ENCODE measurements around the gene NREP.
"Not testable (repeated sequence)": the region's sequence is repeated elsewhere in the genome, so short reads cannot be mapped to it uniquely, and the experiment has no call there.

NREP gene

DNA sequence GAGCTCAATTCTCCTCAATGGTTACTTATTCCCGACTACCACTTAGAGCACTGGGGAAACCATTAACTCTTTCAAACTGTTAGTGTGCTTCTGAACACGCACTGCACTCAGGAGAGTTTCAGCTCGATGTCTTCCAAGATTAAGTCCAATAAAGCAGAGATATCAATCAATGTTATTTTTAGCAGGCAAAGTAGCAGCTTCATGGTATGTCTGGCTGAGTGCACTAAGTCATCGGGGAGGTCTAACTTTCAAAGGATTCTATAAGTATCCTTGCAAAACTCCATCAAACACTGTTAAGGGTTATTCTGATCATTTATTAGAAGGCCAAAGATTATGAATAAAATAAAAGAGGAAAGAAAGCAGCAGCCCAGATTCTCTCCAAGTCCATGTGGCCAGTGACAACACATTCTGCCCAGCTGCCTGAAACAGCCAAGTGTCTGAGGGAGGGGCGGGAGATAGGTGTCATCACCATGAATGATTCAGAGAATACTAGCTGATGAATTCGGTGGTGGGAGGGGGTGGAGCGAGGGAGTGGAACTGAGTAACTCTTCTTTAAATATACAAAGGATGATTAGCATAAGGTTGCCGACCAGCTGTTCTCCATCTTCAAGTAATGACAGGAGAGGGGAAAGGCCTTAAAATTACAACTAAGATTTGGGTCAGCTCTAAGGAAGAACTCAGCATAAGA, 21.3 kb downstream of the NREP start:
- DNase-seq = no peak

DNA sequence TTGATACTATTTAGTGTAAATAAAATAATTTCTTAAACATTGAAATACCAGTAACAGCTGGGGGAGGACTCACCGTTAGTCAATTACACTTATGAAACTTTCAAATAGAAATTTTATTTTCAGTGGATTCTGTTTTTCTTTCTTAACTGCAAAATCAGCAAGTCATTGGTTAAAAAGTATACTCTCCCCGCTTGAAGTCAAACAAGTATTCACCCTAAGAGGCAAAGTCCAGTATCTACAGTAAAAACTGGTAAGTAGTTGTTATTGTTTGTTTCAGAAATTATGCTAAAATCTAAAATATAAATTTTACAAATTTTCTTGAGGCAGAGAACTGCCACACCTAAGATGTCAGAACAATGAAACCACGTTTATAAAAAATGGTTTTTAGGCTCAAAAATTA, 22.4 kb downstream of the NREP start:
- DNase-seq = no peak

DNA sequence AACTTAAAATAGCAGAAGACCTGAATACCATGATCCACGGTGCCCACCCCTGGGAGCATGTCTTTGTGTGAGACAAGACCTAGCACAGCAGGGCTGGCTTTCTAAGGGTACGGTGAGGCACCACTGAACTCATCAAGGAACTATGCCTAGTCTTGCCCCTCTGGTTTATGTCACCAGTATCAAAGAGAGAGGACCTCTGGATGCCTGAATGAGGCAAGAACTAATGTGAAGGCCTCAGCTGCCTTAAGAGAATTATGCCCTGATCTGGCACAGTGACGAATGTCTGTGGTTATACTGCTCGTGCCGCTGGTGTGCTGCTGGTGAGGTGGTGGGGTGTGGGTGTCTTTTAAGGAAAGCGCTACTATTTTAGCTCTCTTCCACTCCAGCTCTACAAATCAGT, 23.0 kb downstream of the NREP start:
- no peak for DNase-seq

DNA sequence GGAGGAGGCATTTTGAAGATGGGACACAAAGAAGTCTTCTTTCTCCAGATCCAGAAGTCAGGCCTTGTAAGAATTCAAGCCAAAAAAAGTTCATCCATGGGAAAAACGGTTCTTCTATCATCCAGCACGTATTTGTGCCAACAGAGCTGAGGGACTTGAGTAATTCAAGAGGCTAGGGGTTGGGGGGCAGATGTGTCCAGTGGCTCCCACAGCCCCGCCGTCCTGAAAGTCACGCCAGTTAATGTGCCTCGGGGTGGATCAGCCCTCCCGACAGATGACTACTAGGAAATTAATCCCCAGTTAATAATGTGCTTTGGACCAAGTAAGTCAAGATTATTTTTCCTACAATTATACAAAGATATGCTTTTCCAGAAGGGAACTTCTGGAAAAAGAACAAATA, 23.4 kb downstream of the NREP start:
- DNase-seq = no peak

DNA sequence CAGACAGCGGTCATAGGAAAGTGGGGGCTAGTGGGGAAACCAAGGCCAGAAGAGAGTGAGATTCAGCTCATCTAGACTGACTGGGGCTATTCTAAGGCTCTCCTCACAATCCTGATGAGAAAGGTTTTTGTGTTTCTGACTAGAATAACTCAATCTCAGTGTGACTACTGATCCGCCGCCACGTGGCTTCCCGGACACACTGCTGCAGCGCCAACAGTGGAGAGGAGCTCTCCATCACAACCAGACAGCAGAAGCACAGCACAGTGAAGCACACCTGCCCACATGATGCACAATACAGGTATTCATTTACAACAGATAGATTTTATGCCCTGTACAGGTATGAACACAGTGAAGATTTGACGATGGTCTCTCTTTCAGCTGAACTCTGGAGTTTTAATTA, 25.4 kb downstream of the NREP start:
- DNase-seq = no peak

DNA sequence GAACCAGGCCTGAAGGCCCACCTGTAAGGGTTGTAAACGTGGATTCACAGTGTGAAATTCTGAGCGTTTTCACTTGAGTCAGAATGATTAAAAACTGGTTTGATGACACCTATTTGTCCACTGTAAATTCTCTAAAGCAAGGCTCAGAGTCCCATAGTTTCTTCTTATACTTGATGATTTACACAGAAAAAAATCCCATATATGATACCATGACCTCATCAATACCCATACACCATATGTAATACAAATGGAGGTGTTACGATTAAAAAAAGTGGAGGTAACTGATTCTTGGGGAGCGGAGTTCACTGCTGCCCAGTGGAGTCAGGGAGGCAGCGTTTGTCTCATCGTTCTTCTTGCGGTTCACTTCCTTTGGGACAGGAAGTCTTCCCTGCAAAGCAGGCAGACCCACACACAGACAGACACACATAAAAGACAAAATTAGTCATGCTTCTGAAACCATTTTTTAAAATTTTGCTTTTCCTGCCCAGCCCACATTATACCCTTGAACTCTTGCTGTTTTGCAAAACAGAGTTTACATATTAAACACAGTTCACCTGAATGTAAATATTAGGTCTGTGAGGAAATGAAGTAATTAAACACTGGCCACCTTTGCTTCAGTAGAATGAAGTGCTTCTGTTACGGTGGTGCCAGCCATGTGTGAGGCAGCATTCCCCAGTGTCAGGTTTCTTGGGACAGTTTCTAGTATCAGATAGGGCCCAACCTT, 26.2 kb downstream of the NREP start:
- DNase-seq = no peak

DNA sequence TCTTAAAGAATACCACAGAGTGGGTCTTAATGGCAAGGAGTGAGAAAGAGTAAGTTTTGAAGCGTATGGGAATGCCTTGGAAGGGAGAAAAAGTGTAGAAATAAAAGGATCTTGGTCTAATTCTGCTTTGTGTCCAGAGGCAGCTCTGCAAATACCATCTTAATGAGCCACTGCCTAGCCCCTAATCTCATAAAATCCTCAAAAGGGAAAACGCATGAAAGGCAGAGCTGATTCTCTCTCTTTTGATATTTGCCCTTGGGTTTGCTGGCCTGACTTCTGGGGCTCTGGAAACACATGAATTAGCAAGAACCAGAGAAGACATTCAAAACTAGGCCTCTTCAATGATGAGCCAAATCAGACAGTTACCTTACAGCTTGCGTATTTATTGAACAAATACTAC, 28.1 kb downstream of the NREP start:
- no peak for DNase-seq

DNA sequence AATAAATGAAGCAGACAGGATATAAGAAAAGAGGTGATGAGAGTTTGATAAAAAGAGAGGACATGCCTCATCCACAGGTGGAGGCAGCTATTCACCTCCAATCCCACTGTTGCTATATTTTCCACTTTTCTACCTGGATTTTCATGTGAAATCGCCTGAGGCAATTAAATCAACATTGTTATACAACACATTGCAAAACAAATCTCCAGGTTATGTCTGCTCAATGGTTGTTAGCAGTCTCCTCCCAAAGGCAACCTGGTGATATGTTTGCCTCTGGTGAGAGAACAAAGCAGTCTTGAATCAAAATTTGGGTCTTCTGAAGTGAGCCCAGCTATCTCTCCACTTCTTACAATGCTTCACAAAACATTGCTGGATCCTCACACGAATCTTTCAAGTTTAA, 30.0 kb downstream of the NREP start:
- DNase-seq = no peak

DNA sequence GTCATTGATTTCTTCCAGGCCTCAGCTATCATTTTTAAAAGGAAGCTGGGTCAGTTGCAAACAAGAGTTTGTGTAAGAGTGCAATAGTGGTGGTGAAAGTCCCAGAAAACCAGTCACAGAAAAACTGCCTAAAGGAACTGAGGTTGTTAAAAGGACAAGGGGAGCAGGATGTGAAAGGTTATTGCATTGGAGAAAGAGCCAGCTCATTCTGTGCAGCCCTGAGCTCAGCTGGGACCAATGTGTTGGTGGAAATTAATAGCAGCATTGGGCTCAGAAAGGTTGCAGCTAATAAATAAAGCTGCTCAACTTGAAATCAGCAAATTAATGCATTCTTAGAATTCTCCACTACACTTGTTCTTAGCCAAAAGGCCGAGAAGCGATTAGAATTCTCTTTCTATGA, 34.9 kb downstream of the NREP start:
- DNase-seq = no peak

DNA sequence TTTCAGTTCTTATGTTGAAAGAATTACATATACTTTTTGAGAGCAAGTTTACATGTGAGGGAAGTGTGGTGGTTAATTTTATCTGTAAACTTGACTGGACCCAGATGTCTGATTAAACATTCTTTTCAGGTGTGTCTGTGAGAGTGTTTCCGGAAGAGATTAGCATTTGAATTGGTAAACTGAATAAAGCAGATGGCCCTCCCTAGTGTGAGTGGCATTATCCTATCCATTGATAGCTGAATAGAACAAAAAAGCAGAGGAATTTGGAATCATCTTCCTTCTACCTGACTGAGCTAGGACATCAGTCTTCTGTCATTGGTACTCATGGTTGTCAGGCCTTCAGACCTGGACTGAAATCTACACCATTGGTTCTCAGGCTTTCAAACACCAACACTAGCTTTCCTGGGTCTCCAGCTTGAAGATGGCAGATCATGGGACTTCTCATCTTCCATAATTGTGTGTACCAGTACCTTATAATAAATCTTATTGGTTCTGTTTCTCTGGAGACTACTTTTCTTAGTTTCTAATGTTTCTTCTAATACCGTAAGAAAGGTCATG, 36.6 kb downstream of the NREP start:
- DNase-seq = no peak

DNA sequence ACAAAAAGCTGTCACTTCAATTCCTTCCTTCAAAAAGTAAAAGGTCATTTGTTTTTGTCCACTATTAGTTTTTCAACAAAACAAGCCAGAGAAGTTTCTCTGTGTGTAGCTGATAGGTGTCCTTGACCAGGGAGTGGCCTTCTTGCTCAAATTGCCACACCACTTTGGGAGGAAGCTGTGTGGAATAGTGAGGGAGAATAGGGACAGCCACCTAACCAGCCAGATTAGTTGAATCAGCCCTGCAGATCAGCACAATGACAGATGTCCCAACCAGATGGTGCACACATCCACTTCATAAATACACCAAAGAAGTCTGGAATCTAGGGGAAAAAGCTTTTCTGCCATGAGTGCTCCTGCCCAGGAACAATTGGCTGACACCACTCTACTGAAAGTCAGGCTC, 37.2 kb downstream of the NREP start:
- no peak for DNase-seq

DNA sequence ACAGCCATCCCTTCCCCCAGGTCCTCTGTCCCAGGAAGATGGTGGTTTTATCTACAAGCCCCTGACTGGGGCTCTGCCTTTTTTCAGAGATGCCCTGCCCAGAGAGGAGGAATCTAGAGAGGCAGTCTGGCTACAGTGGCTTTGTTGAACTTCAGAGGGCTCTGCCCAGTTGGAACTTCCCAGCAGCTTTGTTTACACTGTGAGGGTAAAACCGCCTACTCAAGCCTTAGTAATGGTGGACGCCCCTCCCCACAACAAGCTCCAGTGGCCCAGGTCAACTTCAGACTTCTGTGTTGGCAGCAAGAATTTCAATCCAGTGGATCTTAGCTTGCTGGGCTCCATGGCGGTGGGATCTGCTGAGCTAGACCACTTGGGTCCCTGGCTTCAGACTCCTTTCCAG, 40.2 kb downstream of the NREP start:
- DNase-seq = not testable (repeated sequence)

DNA sequence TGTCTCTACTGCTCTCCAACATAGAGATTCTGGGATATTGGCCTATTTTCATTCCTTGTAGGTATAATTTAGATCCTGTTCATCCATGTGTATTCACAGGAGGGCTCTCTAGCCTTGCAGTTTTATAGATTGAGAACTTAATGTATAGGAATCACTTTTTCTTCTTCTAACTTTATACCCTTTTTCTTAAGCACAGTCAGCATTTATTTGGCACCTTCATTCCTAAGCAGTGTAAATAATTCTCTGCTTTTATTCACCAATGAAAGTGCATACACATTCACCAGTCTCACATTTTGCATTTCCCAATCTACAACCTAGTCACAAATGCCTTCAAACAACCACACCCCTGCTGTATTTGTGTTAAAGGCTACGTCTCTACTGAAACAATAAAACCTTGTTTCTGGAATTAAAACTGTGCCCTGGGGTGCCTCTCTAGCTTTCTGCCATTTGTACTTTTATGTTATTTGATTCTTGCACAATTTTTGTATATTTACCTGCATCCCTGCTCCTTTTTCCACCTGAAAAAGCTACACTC, 49.3 kb downstream of the NREP start:
- DNase-seq = no peak

DNA sequence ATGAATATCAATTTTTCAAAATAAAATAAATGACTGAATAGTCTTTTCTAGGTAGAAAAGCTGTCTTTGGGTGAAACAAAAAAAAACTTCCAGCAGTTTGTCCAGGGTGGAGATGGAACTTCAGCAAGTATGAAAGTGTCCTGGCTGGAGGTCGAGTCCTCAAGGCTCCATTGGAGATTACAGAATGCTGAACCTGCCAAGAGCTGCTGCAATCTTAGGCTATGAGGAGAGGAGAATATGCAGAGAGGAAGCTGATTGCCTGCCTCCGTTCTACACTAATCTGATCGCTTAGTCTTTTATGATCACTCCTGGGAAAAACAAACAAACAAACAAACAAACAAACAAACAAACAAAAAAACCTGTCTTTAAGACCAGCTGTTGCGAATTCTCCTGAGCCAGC, 50.6 kb downstream of the NREP start:
- DNase-seq = no peak

DNA sequence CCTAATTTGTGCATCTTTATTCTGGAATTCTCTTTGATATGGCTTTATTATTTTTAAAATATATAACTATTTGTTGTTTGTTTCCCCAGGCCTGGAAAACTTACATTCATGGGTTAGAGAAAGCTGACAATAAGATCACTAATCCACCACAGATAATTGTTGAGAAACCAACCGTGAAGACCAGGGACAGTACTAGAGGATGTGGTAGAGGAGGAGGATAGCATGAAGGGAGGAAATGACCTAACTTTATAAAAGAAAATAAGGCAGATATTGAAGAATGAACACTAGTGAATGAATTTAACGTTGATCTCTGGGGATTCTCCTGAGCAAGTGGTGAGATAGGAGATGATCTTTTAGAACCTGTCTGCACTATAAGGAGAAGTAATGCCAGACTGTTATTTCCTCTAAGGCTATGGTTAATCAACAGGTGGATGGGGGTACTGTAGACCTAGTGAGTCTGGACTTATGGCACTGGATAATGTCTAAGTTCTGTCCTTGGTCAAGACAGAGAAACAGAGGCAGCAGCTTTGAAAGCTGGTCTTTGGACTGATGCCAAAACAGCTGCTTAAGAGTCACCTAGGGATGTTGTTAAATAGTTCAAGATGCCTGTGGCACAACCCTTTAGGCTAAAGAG, 52.4 kb downstream of the NREP start:
- DNase-seq = no peak

DNA sequence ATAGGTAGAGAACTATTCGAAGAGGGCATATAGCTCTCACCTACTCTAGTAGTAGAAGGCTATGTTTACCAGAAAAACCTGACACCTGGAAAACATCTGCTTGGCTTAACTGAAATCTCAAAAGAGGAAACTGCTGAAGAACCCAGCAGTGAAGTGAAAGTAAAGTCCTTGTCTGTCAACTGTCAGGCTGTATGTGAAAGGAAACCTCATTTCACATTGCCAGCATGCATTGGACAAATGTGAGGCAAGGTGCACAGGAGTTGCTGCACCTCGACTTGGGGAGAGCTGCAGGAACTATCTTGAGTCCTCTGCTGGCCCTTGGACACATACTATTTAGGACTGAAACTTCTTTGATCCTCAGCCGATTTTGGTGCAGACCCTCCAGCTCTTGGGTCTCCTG, 53.3 kb downstream of the NREP start:
- no peak for DNase-seq

DNA sequence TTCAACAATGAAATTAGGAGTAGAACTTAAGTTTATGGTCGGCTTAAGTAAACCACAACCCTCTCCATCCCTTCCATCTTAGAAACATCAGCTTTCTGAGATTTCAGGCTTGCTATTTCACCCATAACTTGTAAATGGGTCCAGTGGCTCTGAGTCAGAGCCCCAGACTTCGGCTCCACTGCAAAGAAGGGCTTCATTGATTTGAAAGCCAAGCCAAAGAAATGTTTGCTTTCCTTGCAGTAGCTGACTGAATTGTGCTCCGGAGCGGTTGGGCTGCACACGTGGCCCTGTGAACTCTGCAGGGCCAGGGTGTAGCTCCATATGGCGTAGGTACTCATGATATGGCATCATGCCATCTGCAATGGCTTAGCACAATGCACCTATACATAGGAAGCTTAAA, 57.0 kb downstream of the NREP start:
- DNase-seq = no peak

DNA sequence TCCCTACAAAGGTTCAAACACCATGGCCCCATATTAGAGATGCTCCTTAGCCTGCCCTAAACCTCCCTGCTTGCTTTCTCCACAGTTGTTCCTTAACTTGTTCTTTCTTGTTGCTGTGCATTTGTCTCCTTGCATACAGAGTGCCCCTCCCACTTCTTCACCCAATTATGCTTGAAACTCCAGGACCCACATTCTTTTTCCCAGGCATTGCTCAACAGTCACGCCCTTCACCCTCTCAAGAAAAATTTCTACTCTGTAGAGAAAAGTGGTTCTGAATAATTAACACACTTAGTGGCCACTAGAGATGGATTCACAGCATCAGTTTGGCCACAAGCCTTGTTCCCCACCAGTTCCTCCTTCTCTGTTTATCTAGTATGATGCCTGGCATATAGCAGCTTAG, 57.7 kb downstream of the NREP start:
- DNase-seq = no peak

DNA sequence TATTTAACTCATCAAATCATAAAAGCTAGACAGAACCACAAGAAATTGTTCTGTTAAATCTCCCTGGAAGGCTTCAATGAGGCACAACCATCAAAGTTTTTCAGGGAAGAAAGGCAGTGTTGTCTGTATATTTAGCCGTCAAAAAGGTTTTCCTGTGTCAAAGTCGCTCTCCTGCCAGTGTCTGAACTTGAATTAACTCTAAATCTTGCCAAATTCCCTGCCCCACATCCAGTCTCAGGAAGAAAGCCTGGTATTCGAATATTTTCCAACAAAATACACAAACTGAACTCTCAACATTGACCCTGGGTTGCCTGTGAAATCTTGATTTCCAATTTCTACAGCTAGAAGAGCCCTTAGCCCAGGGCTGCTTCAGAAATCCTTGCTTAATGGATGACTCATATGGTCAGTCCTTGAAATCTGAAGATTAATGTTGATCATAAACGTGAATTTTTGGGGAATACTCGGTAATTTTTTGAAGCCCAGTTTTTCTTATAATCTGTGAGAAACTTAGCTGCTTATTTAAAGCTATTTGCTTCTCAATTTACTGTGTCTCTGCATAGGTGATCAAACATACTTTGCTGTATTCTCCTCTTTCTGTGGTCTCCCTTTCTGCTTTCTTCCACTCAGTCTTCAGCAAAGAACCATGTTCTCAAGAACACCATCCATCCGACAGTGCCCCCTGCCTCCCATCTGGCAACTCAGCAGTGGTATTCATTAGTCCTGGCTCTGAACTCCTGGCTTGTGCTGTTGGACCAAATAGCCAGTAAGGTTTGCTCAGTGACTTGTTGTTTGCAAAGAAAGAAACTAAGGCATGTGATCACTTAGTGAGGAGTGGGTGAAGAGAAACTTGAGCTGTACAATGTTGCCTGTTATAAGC, 58.9 kb downstream of the NREP start:
- DNase-seq = no peak

DNA sequence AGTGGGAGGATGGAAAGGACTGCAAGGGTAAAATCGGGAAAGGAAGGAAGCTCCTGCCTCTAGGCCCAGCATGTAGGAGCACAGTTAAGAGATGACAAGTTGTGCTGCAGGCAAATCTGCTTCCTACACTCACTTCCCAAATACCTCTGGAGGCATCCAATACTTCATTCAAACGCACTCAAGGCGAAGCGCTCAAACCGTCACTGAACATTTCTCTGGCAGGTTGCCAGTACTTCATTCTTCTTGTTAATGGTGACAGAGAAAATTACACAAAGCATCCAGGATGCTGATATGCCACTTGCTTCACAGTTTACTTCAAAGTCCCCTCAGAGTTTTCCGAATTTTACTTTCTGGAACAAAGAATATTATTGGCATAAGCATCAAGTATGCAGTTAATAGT, 59.8 kb downstream of the NREP start:
- no peak for DNase-seq

DNA sequence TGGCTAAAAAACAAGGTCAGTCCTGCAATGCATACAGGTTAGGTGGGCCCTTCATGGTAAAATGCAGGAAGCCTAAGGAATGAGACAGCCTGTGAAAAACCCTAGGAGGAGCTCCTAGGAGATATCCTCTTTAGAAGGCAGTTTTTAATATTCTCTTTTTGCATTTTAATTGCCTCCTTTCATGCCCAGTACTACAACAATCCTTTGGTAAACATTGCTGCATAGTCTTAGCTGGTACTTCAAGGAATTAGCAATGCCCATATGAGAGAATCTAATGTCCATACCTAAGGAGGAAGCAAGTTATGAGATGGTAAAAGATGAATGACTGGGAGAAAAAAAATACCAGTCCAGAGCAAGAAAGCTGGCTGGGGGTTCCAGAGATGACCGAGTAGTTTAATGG, 61.0 kb downstream of the NREP start:
- no peak for DNase-seq

DNA sequence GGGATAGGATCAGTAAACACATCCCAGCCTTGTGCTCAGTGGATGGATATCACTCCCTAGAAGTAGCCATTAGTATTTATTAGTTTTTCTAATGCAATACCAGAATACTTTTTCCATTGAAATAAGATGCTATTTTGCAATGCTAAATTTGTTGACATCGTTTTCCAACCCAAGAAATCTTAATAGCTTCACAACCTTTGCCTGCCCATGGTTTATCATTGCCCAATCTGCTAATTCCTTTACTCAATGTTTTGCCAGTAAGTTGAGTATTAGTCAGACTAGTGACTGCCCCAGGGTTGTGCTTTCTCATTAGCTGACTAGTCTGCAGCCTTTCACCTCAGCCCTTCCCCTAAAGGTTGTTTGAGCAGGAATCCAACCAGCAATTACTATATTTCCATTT, 62.9 kb downstream of the NREP start:
- DNase-seq = no peak

DNA sequence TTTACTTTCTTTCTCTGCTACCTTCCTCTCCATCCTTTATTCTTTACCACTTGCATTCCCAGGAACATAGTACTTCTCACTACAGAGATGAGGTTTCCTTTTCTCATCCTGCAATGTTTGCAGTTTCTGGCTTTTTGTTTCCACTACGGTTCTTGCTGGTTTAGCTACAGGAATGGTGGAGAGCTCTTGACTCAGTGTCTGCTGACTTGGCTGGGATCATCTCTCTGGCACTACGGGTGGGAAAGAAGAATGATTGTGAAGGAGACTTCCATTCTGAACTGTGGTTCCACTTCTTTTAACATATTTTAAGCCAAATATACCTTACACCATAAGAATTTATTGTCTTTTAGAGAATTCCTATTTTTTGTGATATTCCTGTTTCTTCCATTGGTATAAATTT, 65.1 kb downstream of the NREP start:
- no peak for DNase-seq
